Posterior cingulate gyrus (tissue), 11 donors: ENCODE results near the gene PTPRB.

ENCODE experiments used
- DNase-seq, 10 donors: peaks; one replicate each; pipeline versions ENCODE4 v3.0.0 to v3.0.0-alpha.2; 2020 to 2021; ENCODE audit warnings: mixed read lengths in 3 of 10
- intact Hi-C: fragments of 100-400 bp; cut with DNase I; formaldehyde crosslinking; loops from one replicate; pipeline ENCODE4 v1.15.1; 2023

The PTPRB gene

DNA sequence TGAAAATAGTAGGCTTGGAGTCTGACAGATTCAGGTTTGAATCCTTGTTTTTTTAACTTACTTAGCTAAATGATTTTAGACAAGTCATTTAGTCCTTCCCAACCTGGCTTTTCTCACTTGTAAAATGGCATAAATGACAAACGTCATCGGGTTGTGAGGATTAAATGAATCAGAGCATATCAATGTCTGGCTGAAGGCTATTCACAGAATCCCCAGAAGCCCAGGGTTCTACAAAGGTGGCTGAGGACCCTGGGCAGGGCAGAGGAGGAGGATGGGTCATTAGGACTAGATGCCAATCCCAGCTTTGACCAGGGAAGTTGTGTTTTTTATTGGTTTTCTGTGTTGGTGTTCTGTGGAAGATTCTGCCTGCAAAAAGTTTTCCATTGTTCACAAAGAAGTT lies 7.6 kb upstream of the PTPRB start:
- intact Hi-C loops: no loop called here
- DNase-seq: no peak

DNA sequence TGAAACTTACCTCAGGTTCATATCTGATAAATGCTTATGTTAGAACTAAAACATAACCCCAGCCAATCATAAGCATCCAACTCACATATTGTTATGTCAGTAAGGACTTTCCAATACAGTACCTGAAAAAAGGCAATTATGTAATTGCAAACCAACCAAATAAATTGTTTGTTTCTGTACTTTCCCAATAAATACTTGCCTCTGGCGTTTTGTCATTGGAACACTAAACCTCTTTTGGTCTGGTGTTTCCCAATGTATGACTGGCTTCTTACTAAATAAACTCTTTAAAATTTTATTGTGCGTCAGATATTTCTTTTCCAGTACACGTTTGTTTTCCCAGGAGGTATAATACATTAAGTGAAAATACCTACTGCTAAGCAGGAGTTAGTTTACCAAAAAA lies 6.7 kb upstream of the PTPRB start:
- DNase-seq: no peak
- intact Hi-C loops: no loop called here

DNA sequence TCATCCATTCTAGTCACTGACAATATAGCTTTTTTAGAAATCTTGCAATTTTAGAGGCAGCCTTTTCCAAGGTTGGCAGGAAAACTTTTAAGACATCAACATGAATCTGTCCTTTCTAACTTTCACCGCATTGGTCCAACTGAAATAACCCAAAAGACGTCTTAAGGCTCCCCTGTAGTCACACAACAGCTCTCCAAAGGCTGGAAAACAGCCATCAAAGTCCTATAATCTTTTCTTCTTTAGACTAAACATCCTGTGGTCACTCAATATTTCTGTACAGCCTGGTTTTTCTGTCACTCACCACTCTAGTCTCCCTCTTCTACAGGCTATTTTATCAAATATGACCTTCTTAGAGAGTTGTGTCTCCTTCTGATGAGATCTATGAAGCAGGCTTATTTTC lies 4.5 kb upstream of the PTPRB start:
- intact Hi-C loops: no loop called here
- DNase-seq: no peak

GRCh38 chr12:70640901-70641300 lies 3.7 kb upstream of the PTPRB start:
- intact Hi-C loops: no loop called here
- no peak for DNase-seq

DNA sequence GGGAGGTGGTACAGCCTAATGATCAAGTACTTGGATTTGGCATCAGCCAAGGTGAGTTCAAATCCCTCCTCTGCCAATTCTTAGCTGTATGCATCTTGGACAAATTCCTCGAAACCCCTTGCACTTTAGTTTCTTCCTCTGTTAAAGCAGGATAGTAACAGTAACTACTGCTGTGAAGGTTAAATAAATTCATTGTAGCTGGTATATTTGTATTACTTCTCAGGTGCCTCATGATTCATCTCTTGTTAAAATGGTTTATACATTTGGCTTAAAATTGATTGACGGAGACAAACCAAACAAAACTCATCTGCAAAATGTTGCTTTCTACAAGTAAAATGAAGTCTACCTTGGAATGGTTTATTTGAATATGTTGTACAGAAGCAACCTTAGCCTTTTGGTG lies 2.3 kb upstream of the PTPRB start:
- no peak for DNase-seq
- intact Hi-C loops: no loop called here

DNA sequence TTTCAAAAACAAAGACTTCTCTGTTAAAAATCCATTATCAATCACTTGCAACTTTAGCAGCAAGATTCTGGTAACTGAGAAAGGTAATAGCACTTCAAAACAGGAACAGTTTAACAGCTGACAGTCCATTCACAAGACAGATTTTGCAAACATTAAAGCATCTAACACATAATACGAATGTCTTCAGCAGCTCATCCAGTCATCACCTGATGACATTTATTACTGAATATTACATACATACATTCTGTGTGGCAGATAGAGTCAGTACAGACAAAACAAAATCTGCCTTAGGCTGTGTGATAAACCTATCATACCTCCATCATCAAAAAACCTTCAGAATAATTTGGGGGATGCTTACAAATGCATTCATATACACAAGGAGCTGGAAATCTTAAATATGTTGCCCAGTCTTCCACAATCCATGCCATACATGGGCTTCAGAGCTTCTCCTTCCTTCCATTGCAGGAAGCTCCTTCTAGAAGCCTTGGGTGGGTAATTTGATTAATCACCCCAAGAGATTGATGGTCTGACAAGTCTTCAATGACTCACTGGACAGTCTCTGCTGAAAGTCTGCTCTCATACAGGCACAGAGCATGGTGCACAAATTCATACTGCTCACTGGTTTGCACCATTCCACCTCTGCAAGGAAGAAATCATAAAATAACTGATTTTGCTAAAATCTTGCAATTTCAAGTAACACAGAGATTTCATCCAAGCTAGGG lies 1.6 kb upstream of the PTPRB start:
- intact Hi-C loops: no loop called here
- DNase-seq: no peak

- intact Hi-C loops: no loop called here
- no peak for DNase-seq
Measured at GRCh38 chr12:70635755-70636154, 1.5 kb downstream of the PTPRB start.

DNA sequence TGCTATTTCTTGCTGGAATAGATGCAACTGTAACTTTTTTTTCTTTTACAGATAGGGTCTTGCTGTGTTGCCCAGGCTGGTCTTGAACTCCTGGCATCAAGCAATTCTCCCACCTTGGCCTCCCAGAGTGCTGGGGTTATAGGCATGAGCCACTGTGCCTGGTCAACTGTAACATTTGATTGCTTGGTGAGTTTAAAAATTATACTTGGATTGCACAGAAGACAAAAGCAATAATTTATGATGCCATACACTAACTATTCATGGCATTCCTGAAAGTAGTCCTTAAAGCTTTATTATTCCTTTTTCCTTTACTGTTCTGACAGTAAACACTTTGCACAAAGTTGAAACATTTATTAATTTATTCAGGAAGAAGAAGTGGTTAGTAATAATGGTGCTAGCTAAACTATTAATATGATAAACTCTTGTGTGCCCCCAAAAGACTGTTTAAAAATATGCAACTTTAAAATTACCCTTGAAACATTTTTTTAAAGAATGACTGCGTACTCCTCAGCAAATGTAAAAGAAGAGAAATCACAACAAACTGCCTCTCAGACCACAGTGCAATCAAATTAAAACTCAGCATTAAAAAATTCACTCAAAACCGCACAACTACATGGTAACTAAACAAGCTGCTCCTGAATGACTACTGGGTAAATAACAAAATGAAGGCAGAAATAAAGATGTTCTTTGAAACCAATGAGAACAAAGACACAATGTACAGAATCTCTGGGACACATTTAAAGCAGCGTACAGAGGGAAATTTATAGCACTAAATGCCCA lies 8.3 kb downstream of the PTPRB start:
- no peak for DNase-seq
- intact Hi-C loops: no loop called here

GRCh38 chr12:70627677-70628076 lies 9.6 kb downstream of the PTPRB start:
- intact Hi-C loops: no loop called here
- no peak for DNase-seq

DNA sequence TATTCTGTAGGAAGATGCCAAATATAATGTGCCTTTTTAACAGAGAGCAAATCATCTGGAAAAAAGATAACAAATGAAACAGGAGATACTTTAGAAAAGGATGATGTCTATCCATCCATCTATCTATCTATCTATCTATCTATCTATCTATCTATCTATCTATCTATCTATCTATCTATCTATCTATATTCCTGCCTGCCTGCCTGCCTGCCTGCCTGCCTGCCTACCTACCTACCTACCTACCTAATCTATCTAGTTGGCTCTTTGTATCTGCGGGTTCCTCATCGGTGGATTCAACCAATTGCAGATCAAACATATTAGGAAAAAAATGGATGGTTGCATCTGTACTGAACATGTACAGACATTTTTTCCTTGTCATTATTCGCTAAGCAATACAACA lies 11.0 kb downstream of the PTPRB start:
- intact Hi-C loops: no loop called here
- no peak for DNase-seq

GRCh38 chr12:70619471-70620152 lies 17.6 kb downstream of the PTPRB start:
- intact Hi-C loops: no loop called here
- DNase-seq: no peak

- intact Hi-C loops: no loop called here
- no peak for DNase-seq
Measured at GRCh38 chr12:70618371-70618770, 18.9 kb downstream of the PTPRB start.

DNA sequence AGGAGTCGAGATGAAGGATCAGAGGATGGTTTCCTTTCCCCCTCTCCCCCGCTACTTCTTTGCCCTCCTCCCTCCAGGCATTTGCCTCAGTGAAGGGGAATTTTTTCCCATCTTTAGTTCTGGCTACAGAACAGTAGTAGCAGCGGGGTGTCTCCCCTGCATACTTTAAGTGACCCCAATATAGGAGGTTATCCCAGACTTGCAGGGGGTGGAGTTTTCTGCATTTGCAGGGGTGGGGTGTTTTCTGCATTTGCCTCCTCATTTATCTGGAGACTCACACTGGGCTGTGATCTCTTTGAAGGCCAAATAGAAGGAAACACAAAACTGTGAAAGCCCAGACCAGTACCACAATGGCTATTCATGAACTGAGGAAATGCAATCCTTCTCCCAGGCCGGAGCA lies 19.8 kb downstream of the PTPRB start:
- no peak for DNase-seq
- intact Hi-C loops: no loop called here

DNA sequence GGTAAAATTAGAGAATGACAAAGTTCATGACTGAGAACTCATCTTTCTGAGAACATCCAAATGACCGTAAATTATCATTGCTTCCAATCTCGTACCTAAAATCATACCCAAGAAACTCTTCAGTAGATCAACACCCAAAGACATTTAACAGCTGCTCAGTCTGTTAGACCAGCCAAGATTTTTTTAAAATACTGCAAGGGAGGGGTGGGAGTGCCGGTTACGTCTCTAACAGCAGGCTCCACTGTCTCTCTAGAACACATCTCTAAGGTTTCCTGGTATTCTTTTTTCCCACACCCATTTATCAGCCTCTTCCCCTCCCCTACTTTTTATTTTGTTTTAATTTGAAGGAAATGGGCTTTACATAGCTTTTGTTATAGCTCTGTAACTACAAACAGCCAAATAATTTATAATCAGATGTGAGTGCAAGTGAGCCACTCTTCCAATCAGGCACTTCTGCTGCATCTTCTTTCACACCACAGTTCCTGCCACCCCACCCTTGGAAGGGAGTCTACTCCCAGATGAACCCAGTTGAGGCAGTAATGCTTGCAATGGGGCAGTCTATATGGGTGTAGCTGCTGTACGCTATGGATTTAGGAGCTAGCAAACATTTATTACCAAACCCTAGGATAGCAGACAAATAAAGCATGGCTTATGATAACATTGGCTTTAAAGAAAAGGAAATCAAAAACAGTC lies 21.9 kb downstream of the PTPRB start:
- no peak for DNase-seq
- intact Hi-C loops: no loop called here

GRCh38 chr12:70609739-70610491 lies 27.3 kb downstream of the PTPRB start:
- intact Hi-C loops: no loop called here
- DNase-seq: peak in 5 of 10 donors; percentile 7 to 84 (median 76)

GRCh38 chr12:70609203-70609602 lies 28.0 kb downstream of the PTPRB start:
- no peak for DNase-seq
- intact Hi-C loops: no loop called here

DNA sequence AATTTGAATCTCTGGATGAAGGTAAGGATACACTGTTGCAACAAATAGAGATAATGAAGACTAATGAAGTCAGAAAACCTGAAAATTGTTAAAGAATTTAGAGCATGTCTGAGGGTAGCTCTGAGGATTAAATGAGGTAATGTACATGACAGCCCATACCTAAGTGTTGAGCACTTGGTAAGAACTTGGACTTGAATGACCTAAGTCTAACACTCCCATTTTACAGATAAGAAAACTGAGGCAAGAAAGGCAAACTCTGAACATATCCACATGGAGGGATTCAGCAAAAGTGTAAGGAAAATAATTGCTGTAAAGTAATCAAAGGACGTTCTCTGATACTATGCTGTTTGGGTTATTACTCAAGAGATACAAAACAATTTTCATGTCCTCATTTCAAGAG lies 29.0 kb downstream of the PTPRB start:
- DNase-seq: no peak
- intact Hi-C loops: no loop called here

- intact Hi-C loops: no loop called here
- no peak for DNase-seq
Measured at GRCh38 chr12:70607107-70607506, 30.1 kb downstream of the PTPRB start.

DNA sequence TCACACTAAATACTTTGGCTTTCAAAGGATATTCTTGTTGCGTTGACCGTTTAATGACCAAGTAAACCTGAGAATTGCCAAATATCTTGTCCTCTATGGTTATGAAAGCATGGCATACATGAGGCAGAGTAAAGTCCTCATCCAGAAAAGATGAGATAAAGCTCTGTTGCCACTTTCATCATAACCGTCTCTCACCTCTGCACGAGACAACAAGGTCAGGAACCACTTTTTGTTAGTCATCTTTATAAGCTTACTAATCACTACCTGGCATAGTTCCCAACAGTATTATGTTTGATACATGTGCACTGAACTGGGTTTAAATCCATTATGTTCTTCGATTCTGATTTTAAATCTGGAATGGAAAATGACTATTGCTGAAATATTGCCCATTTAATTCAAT lies 31.3 kb downstream of the PTPRB start:
- intact Hi-C loops: no loop called here
- DNase-seq: no peak

DNA sequence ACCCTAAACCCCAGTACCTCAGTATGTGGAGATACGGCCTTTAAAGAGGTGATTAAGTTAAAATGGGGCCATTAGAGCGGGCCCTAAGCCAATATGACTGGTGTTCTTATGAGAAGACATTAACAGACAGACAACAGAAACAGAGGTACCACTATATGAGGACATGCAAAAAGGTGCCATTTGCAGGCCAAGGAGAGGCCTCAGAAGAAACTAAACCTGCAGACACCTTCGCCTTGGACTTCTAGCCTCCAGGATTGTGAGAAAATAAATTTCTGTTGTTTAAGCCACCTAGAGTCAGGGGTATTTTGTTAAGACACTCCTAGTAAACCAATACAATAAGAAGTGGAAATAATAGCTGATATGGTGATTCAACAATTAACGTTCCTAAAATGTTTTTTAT lies 32.6 kb downstream of the PTPRB start:
- intact Hi-C loops: no loop called here

More for the DNA sequence above, 32.6 kb downstream of the PTPRB start:
- DNase-seq: no peak
